RWPE1 (cell line): ENCODE results near the gene MPZL3.

Source experiments
- CTCF ChIA-PET: fragments of 350-600 bp; sonication (Branson Sonifier 250); formaldehyde crosslinking; extraction: SDS; loops from one replicate; lab custom pipeline; 2021; lab: Yijun Ruan, JAX
- POLR2A ChIA-PET: fragments of 400-600 bp; formaldehyde crosslinking; extraction: SDS; loops from one replicate; lab custom pipeline; 2020; ENCODE audit warnings: antibody characterized with exemption; ENCODE audit not compliant: low non-redundant PET; lab: Yijun Ruan, JAX
- DNase-seq: peaks from one replicate; pipeline ENCODE4 v3.0.0; 2012; ENCODE audit warnings: low spot score
- H3K27ac ChIP-seq: fragments of 450-650 bp; 2 replicates; pipeline ENCODE4 v1.5.1; 2017
- CTCF ChIP-seq: fragments of 450-650 bp; conservative IDR thresholded peaks from 2 replicates; pipeline ENCODE4 v1.5.1; 2017; ENCODE audit warnings: low read depth, mild to moderate bottlenecking

Gene MPZL3

GRCh38 chr11:118202599-118203422 lies 49.4 kb downstream of the MPZL3 start:
- POLR2A ChIA-PET = interaction anchor here (0.6 kb wide), 1 partner anchor 38 kb away, joined by 3 read pairs; no protein-coding TSS in a partner anchor

GRCh38 chr11:118201966-118202365 lies 50.2 kb downstream of the MPZL3 start:
- ChIA-PET POLR2A (interaction anchor here (0.6 kb wide), 1 partner anchor 39 kb away, joined by 3 read pairs; no protein-coding TSS in a partner anchor), CTCF (interaction anchor here (0.5 to 1.3 kb wide), 2 partner anchors 31 to 153 kb away, joined by 4 to 6 read pairs; no protein-coding TSS in a partner anchor)
- TF ChIP-seq CTCF = no peak
- H3K27ac ChIP-seq = no peak overlapping the region
- no peak for DNase-seq

More at GRCh38 chr11:118202599-118203422, 49.4 kb downstream of the MPZL3 start:
- CTCF ChIA-PET = interaction anchor here (0.5 to 1.3 kb wide), 3 partner anchors 31 to 405 kb away, joined by 4 to 6 read pairs (median 4); partner anchors contain the start of gene PHLDB1
- TF ChIP-seq CTCF = no peak
- no peak overlapping the region for H3K27ac ChIP-seq
- no peak for DNase-seq

GRCh38 chr11:118200901-118201680 lies 51.1 kb downstream of the MPZL3 start:
- TF ChIP-seq CTCF = no peak
- H3K27ac ChIP-seq = no peak overlapping the region
- ChIA-PET CTCF (interaction anchor here (1.0 to 1.3 kb wide), 2 partner anchors 30 to 152 kb away, joined by 3 to 4 read pairs; no protein-coding TSS in a partner anchor), POLR2A (no interaction called here)
- no peak for DNase-seq

GRCh38 chr11:118200497-118200896 lies 51.7 kb downstream of the MPZL3 start:
- no peak for DNase-seq
- H3K27ac ChIP-seq = no peak overlapping the region
- TF ChIP-seq CTCF = no peak
- CTCF ChIA-PET = interaction anchor here (1.0 kb wide), 1 partner anchor 152 kb away, joined by 3 read pairs; no protein-coding TSS in a partner anchor
- POLR2A ChIA-PET = no interaction called here

- TF ChIP-seq CTCF = no peak
- CTCF ChIA-PET = interaction anchor here (0.5 to 1.4 kb wide), 24 partner anchors 9 to 1655 kb away, joined by 3 to 10 read pairs (median 4); no protein-coding TSS in a partner anchor
- POLR2A ChIA-PET = interaction anchor here (0.6 kb wide), 1 partner anchor 101 kb away, joined by 7 read pairs; no protein-coding TSS in a partner anchor
- DNase-seq = no peak
- H3K27ac ChIP-seq = no peak overlapping the region
Measured at GRCh38 chr11:118199135-118199534, 53.0 kb downstream of the MPZL3 start.

- no peak overlapping the region for H3K27ac ChIP-seq
- peak; percentile 60 for DNase-seq
- CTCF ChIA-PET = interaction anchor here (0.5 to 1.5 kb wide), 38 partner anchors 9 to 1656 kb away, joined by 3 to 13 read pairs (median 4); no protein-coding TSS in a partner anchor
- peak; percentile 86 for TF ChIP-seq CTCF
- POLR2A ChIA-PET = interaction anchor here (0.6 kb wide), 1 partner anchor 102 kb away, joined by 7 read pairs; no protein-coding TSS in a partner anchor
Measured at GRCh38 chr11:118198370-118198769, 53.8 kb downstream of the MPZL3 start.
